Naive thymus-derived CD4-positive, alpha-beta T cell (primary cell): ENCODE measurements around the gene GUK1. TPM values are rescaled to one million over a fixed set of nuclear protein-coding genes. Genes with fewer than 3 reads are reported as not detected.

Experiments used
- ATAC-seq: fragments of 150-1000 bp; cut with Tn5 transposase; 2 replicates; pipeline ENCODE4 v1.10.0; 2021; ENCODE audit warnings: mild to moderate bottlenecking, moderate library complexity
- CTCF ChIA-PET: fragments of 350-600 bp; sonication (Branson Sonifier 250); formaldehyde crosslinking; loops from one replicate; lab custom pipeline; 2021; ENCODE audit warnings: antibody characterized with exemption; lab: Charles Lee
- POLR2A ChIA-PET: fragments of 350-600 bp; sonication (Branson Sonifier 250); formaldehyde crosslinking; loops from one replicate; lab custom pipeline; 2021; ENCODE audit warnings: antibody characterized with exemption, inconsistent platforms; lab: Charles Lee
- DNase-seq, 9 donors: peaks; one replicate each; pipeline versions ENCODE4 v3.0.0 to v3.0.0-alpha.2; 2020 to 2022; ENCODE audit warnings: mixed read lengths in 1 of 9
- H3K27ac ChIP-seq: one replicate; pipeline ENCODE4 v1.7.0; 2013; ENCODE audit warnings: mild to moderate bottlenecking, low read depth, low read length, moderate library complexity
- H3K27me3 ChIP-seq, 2 donors: one replicate each; pipeline ENCODE4 v1.7.0; 2013; ENCODE audit warnings: low read length in 2 of 2, mild to moderate bottlenecking in 2 of 2, moderate library complexity in 2 of 2; ENCODE audit not compliant: control insufficient read depth in 2 of 2, insufficient read depth in 2 of 2
- H3K36me3 ChIP-seq, 3 experiments: 1 replicate in 2 of 3; 2 replicates in 1 of 3; pipeline ENCODE4 v1.7.0; 2013; ENCODE audit warnings: low read length in 3 of 3, mild to moderate bottlenecking in 3 of 3, moderate library complexity in 1 of 3; ENCODE audit not compliant: insufficient read depth in 3 of 3, control insufficient read depth in 2 of 3
- H3K4me1 ChIP-seq, 2 donors: one replicate each; pipeline ENCODE4 v1.7.0; 2013; ENCODE audit warnings: low read length in 2 of 2, mild to moderate bottlenecking in 2 of 2, moderate library complexity in 1 of 2; ENCODE audit not compliant: control insufficient read depth in 2 of 2, insufficient read depth in 2 of 2
- H3K4me3 ChIP-seq: 2 replicates; pipeline ENCODE4 v1.7.0; 2013; ENCODE audit warnings: mild to moderate bottlenecking, low read length
- H3K9me3 ChIP-seq, 3 experiments: 1 replicate in 2 of 3; 2 replicates in 1 of 3; pipeline ENCODE4 v1.7.0; 2013; ENCODE audit warnings: low read length in 3 of 3; ENCODE audit not compliant: control insufficient read depth in 2 of 3
- H3K27ac Mint-ChIP-seq, 9 donors: one replicate each; pipeline ENCODE4 v1.8.0; 2020 to 2022; ENCODE audit warnings: mixed read lengths in 9 of 9, mild to moderate bottlenecking in 8 of 9, moderate library complexity in 5 of 9, inconsistent platforms in 2 of 9
- H3K27me3 Mint-ChIP-seq, 5 donors: one replicate each; pipeline ENCODE4 v1.8.0; 2021 to 2022; ENCODE audit warnings: mixed read lengths in 5 of 5, mild to moderate bottlenecking in 1 of 5
- H3K36me3 Mint-ChIP-seq, 5 donors: one replicate each; pipeline ENCODE4 v1.8.0; 2020 to 2022; ENCODE audit warnings: mixed read lengths in 5 of 5, mild to moderate bottlenecking in 3 of 5, inconsistent platforms in 1 of 5
- H3K4me1 Mint-ChIP-seq, 7 donors: one replicate each; pipeline ENCODE4 v1.8.0; 2020 to 2022; ENCODE audit warnings: mixed read lengths in 7 of 7, mild to moderate bottlenecking in 3 of 7, inconsistent platforms in 1 of 7
- H3K4me3 Mint-ChIP-seq, 10 donors: one replicate each; pipeline ENCODE4 v1.8.0; 2020 to 2022; ENCODE audit warnings: mild to moderate bottlenecking in 10 of 10, mixed read lengths in 10 of 10, moderate library complexity in 6 of 10, inconsistent platforms in 2 of 10
- H3K9me3 Mint-ChIP-seq, 11 donors: one replicate each; pipeline ENCODE4 v1.8.0; 2020 to 2022; ENCODE audit warnings: mixed read lengths in 11 of 11, mild to moderate bottlenecking in 4 of 11, inconsistent platforms in 1 of 11, moderate library complexity in 1 of 11
- intact Hi-C, 2 donors: fragments of 100-400 bp; cut with micrococcal nuclease; formaldehyde crosslinking; loops; one replicate each; pipeline ENCODE4 v1.15.1; 2023
- polyA plus RNA-seq, 2 donors: library from polyadenylated mRNA; unstranded; fragments of 300-500 nt; fragmentation: Illumina TruSeq; gene quantifications; one replicate each; pipeline ENCODE4 v1.2.3, GENCODE V29; 2021
- total RNA-seq, 6 experiments: library from RNA in 5 of 6; stranded (reverse) in 5 of 6; gene quantifications; 1 replicate in 5 of 6; 2 replicates in 1 of 6; pipeline ENCODE4 v1.2.3 and lab custom pipeline; 2021 to 2026

GUK1 gene
- total and polyA plus RNA-seq, 7 experiments from 2014 or later: 145 to 315 (median 279) TPM

DNA sequence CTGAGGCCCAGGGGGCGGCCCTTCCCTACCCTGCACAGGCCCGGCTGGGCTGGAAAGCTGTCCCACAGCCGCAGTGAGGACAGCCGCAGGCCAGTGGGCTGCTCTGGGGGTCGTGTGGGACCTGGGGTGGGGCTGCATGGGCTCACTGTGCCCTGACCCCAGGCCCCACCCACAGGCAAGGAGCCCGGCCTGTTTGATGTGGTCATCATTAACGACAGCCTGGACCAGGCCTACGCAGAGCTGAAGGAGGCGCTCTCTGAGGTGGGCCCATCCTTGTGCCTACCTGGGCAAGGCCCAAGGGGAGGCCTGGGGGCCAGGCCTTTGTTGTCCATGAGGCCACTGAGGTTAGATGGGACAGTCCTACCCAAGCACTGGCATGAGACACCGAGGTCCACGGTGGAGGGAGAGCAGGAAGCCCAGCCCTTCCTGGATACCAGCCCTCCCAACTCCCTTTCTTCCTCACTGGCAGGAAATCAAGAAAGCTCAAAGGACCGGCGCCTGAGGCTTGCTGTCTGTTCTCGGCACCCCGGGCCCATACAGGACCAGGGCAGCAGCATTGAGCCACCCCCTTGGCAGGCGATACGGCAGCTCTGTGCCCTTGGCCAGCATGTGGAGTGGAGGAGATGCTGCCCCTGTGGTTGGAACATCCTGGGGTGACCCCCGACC is 8.2 kb downstream of the GUK1 start:
- H3K4me1 ChIP-seq: peaks cover 9 to 18% of the 10 kb centered on the region in 2 donors
- H3K36me3 ChIP-seq: peaks cover 0 to 54% (median 8%) of the 10 kb centered on the region in 3 experiments
- H3K27me3 Mint-ChIP-seq: no peaks in the 10 kb centered on the region
- CTCF ChIA-PET: no interaction called here
- peaks cover 8 to 18% (median 13%) of the 10 kb centered on the region in 7 donors for H3K4me1 Mint-ChIP-seq
- H3K27ac ChIP-seq: no peak overlapping the region
- ATAC-seq (no peak), DNase-seq (peak in 1 of 9 donors; percentile 7)
- no peaks in the 10 kb centered on the region for H3K9me3 ChIP-seq
- POLR2A ChIA-PET: interaction anchor here (1.8 to 2.2 kb wide), 2 partner anchors 8 to 15 kb away, joined by 5 to 9 read pairs; partner anchors contain the start of gene GUK1
- H3K36me3 Mint-ChIP-seq: peaks cover 0 to 4% (median 0%) of the 10 kb centered on the region in 5 donors
- no peak overlapping the region for H3K4me3 Mint-ChIP-seq
- no peak overlapping the region for H3K27ac Mint-ChIP-seq
- intact Hi-C loops: loop anchor here in 1 of 2 donors (10.0 kb wide), 1 partner anchor 1196 kb away; the partner anchor contains the start of gene CCSAP
- H3K9me3 Mint-ChIP-seq: peaks cover 0 to 1% (median 0%) of the 10 kb centered on the region in 11 donors
- H3K4me3 ChIP-seq: no peak overlapping the region
- H3K27me3 ChIP-seq: no peaks in the 10 kb centered on the region

DNA sequence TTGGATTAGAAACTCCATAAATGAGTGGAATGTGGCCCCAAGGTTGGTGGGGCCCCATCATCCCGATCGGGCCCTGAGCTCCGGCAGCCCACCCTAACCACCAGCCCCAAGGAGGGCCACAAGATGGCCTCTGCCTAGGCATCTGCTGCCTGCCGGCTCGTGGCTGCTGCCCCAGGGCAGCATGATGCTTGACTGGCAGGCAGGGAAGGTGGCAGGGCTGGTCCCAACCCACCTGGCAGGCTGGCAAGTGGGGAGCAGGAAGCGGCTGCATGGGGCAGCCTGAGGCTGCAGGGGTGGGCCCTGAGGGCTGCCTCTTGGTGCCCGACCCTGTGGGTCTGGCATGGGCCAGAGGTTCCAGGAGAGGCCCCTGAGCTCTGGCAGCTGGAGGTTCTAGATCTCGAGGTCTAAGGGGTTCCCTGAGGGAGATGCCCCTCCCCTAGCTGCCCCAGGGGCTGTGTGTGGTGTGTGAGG is 8.9 kb downstream of the GUK1 start:
- intact Hi-C loops: loop anchor here in 1 of 2 donors (10.0 kb wide), 1 partner anchor 1196 kb away; the partner anchor contains the start of gene CCSAP
- H3K4me1 ChIP-seq: peaks cover 3 to 12% of the 10 kb centered on the region in 2 donors
- ChIA-PET CTCF (no interaction called here), POLR2A (interaction anchor here (1.5 to 2.2 kb wide), 3 partner anchors 9 to 15 kb away, joined by 4 to 9 read pairs (median 5); partner anchors contain the start of gene GUK1)
- Mint-ChIP-seq H3K9me3 (peaks cover 0 to 1% (median 0%) of the 10 kb centered on the region in 11 donors), H3K27ac (no peak overlapping the region), H3K36me3 (peaks cover 0 to under 1% (median 0%) of the 10 kb centered on the region in 5 donors), H3K27me3 (no peaks in the 10 kb centered on the region), H3K4me3 (no peak overlapping the region), H3K4me1 (peaks cover 2 to 11% (median 6%) of the 10 kb centered on the region in 7 donors)
- peaks cover 0 to 54% (median 8%) of the 10 kb centered on the region in 3 experiments for H3K36me3 ChIP-seq
- H3K4me3 ChIP-seq: no peak overlapping the region
- peak; percentile 0 for ATAC-seq
- no peaks in the 10 kb centered on the region for H3K9me3 ChIP-seq
- no peak overlapping the region for H3K27ac ChIP-seq
- H3K27me3 ChIP-seq: no peaks in the 10 kb centered on the region
- DNase-seq: no peak

DNA sequence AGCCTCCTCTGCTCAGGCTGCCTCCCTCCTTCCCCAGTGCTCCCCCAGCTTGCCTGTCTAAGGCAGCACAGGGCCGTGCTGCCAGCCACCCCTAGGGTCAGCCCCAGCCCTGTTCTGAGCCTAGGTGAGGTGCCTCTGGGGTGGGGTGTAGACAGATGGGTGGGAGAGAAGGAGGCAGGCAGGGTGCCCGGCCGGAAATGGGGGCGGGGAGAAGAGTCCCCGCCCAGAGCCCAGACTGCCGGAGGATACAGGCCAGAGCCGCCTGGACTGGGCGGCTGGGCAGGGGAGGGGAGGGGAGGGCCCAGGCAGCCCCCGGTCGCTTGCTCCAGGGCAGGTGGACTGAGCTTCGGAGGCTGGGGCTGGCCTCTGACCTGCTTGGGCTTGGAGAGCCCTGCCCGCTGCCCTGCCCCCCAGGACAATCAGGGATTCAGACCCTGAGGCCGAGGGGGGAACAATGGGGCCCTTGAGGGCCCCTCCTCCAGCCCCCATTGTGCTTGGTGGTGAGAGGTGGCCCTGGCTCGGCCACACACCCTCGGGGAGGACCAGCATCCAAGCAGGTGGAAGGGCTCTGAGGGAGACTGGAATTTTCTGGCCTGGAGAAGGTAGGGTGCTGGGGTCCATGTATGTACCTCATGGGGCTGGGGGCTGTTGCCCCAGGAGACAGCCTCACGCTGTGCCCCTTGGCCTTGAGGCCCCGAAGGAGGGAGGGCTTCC is 9.5 kb downstream of the GUK1 start, which contains the start of gene GJC2:
Gene GJC2, plus strand, starts transcription at position 525 of the 714 bp plus-strand sequence. CDS start 7,829 bp downstream, outside the sequence.
- Histone ChIP-seq H3K9me3 (no peaks in the 10 kb centered on the region), H3K4me1 (peaks cover 3 to 6% of the 10 kb centered on the region in 2 donors), H3K27me3 (no peaks in the 10 kb centered on the region), H3K36me3 (peaks cover 0 to 54% (median 8%) of the 10 kb centered on the region in 3 experiments), H3K27ac (no peak within 1 kb of the TSS), H3K4me3 (no peak within 1 kb of the TSS)
- POLR2A ChIA-PET: interaction anchor here (1.5 to 2.2 kb wide), 3 partner anchors 9 to 14 kb away, joined by 4 to 9 read pairs (median 5); partner anchors contain the start of gene GUK1
- peaks cover 0 to 10% (median 4%) of the 10 kb centered on the region in 7 donors for H3K4me1 Mint-ChIP-seq
- peak within 1 kb of the TSS in 1 of 9 donors; percentile 59 for H3K27ac Mint-ChIP-seq
- intact Hi-C loops: loop anchor here in 1 of 2 donors (10.0 kb wide), 1 partner anchor 1195 kb away; the partner anchor contains the start of gene CCSAP
- H3K36me3 Mint-ChIP-seq: no peaks in the 10 kb centered on the region
- CTCF ChIA-PET: no interaction called here
- H3K9me3 Mint-ChIP-seq: peaks cover 0 to 1% (median 0%) of the 10 kb centered on the region in 11 donors
- DNase-seq: peak in 1 of 9 donors; percentile 8
- no peaks in the 10 kb centered on the region for H3K27me3 Mint-ChIP-seq
- H3K4me3 Mint-ChIP-seq: no peak within 1 kb of the TSS
- ATAC-seq: peak; percentile 6

DNA sequence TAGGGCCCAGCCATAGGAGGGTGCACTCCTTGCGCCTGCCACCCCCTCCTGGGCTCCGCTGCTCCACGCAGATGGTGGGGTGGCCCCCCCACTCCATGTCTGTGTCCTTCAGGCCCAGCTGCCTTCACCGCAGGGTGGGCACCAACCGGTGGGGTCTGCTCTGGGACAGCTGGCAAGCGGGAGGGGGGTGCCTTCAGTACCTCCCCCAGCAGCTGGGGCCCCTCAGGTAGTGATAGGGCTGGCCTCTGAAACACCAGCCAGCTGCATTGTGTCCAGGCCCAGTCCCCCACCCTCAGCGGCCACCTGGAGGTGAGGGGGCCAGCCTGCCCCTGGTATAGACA is 10.0 kb downstream of the GUK1 start:
- Histone ChIP-seq H3K27ac (no peak overlapping the region), H3K36me3 (peaks cover 0 to 51% (median 8%) of the 10 kb centered on the region in 3 experiments), H3K4me1 (peaks cover 3% of the 10 kb centered on the region in 2 donors), H3K9me3 (no peaks in the 10 kb centered on the region), H3K27me3 (no peaks in the 10 kb centered on the region), H3K4me3 (no peak overlapping the region)
- ATAC-seq (peak; percentile 6), DNase-seq (peak in 1 of 9 donors; percentile 8)
- H3K27ac Mint-ChIP-seq: no peak overlapping the region
- ChIA-PET CTCF (no interaction called here), POLR2A (interaction anchor here (1.5 to 2.2 kb wide), 3 partner anchors 10 to 14 kb away, joined by 4 to 9 read pairs (median 5); partner anchors contain the start of gene GUK1)
- H3K4me3 Mint-ChIP-seq: no peak overlapping the region
- H3K27me3 Mint-ChIP-seq: no peaks in the 10 kb centered on the region
- peaks cover 0 to 12% (median 8%) of the 10 kb centered on the region in 7 donors for H3K4me1 Mint-ChIP-seq
- peaks cover 0 to 1% (median 0%) of the 10 kb centered on the region in 11 donors for H3K9me3 Mint-ChIP-seq
- no peaks in the 10 kb centered on the region for H3K36me3 Mint-ChIP-seq
- intact Hi-C loops: no loop called here

DNA sequence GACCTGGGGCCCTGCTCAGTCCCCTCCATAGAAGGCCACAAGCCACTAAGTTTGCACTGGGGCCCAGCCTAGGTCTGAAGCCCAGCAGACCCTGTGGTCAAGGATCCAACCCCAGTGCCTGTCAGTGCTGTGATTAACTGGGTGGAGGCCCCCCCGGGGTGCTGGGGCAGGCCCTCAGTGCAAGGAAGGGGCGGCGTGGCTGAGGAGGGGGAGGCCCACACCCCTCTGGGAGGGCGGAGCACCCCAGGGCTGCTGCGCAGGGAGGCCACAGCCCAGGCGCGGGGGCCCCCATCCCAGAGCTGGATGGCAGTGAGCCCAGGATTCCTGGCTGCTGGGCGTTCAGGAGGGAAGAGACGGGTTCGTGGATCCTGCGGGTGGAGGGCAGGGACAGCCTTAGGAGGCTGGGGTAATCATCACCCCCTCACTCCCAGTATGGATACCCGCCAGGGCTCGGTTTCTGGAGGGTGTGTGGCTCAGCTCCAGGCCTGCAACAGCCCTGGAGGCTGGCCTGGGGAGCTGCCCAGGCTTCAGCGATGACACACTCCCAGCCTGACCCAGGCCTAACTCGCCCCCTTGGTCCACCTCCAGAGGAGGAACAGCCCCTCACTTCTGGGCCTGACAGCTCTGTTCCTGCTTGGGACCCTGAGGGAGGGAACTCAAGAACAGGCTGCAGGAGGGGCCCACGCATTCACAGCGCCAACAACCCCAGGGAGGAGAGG is 10.5 kb downstream of the GUK1 start:
- ATAC-seq (peak; percentile 1), DNase-seq (peak in 1 of 9 donors; percentile 9)
- H3K27me3 Mint-ChIP-seq: no peaks in the 10 kb centered on the region
- intact Hi-C loops: no loop called here
- peaks cover 0 to 15% (median 11%) of the 10 kb centered on the region in 7 donors for H3K4me1 Mint-ChIP-seq
- H3K36me3 Mint-ChIP-seq: no peaks in the 10 kb centered on the region
- Histone ChIP-seq H3K27me3 (no peaks in the 10 kb centered on the region), H3K4me1 (no peaks in the 10 kb centered on the region), H3K36me3 (peaks cover 0 to 45% (median 8%) of the 10 kb centered on the region in 3 experiments), H3K9me3 (no peaks in the 10 kb centered on the region), H3K4me3 (no peak overlapping the region), H3K27ac (no peak overlapping the region)
- ChIA-PET CTCF (no interaction called here), POLR2A (interaction anchor here (0.5 to 1.5 kb wide), 2 partner anchors 11 to 24 kb away, joined by 3 to 4 read pairs; no protein-coding TSS in a partner anchor)
- H3K9me3 Mint-ChIP-seq: peaks cover 0 to 1% (median 0%) of the 10 kb centered on the region in 11 donors
- no peak overlapping the region for H3K4me3 Mint-ChIP-seq
- peak overlapping the region in 1 of 9 donors; percentile 59 for H3K27ac Mint-ChIP-seq
